22Rv1 (cell line): ENCODE results near the gene CACTIN.

Source experiments
- ZFX ChIP-seq: fragments of 450-650 bp; IDR thresholded peaks from 2 replicates; pipeline ENCODE4 v1.6.1; 2017; ENCODE audit warnings: antibody characterized with exemption, borderline replicate concordance
- TF ChIP-seq, protein P1 (sequence below): fragments of 450-650 bp; IDR thresholded peaks from 2 replicates; pipeline ENCODE4 v1.5.1; 2017; ENCODE audit warnings: mild to moderate bottlenecking

DNA sequence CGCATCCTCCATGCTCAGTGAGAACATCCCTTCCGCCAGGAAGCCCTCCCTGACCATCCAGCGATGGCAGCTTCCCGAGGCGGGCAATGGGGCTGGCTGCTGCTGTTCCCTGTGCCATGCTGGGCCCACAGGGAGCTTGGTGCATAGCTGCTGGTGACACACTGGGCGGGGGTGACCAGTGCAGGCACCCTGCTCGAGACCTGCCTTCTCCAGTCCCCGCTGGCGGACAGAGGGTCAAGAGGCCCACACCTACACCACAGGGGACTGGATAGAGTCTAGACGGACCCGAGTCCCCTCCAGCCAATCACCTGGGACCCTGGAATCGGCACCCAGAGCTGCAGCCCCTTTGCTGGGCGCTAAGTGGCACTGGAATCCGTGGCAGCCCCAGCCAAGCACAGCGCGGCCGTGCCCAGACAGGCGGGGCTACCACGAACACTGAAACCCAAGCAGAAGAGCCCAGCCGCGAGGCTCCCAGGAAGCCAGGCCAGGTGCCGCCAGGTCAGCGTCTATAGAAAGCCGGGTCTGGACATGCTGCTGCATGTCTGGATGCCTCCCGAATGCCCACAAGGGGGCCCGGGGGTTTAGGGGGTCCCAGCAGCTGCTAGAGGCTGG lies 11.0 kb downstream of the CACTIN start:
- TF ChIP-seq, protein P1, sequence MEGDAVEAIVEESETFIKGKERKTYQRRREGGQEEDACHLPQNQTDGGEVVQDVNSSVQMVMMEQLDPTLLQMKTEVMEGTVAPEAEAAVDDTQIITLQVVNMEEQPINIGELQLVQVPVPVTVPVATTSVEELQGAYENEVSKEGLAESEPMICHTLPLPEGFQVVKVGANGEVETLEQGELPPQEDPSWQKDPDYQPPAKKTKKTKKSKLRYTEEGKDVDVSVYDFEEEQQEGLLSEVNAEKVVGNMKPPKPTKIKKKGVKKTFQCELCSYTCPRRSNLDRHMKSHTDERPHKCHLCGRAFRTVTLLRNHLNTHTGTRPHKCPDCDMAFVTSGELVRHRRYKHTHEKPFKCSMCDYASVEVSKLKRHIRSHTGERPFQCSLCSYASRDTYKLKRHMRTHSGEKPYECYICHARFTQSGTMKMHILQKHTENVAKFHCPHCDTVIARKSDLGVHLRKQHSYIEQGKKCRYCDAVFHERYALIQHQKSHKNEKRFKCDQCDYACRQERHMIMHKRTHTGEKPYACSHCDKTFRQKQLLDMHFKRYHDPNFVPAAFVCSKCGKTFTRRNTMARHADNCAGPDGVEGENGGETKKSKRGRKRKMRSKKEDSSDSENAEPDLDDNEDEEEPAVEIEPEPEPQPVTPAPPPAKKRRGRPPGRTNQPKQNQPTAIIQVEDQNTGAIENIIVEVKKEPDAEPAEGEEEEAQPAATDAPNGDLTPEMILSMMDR = no peak
- TF ChIP-seq ZFX = no peak
